Epithelial cell of esophagus (primary cell): ENCODE data around the gene ERN1.
"Not testable (repeated sequence)": the region's sequence is repeated elsewhere in the genome, so short reads cannot be mapped to it uniquely, and the experiment has no call there.

Experiments used
- DNase-seq: peaks from one replicate; pipeline ENCODE4 v3.0.0; 2010; ENCODE audit warnings: low read depth
- H3K4me3 ChIP-seq: 2 replicates; pipeline ENCODE4 v1.5.1; 2011; ENCODE audit warnings: mild to moderate bottlenecking, low read length, control low read depth
- CTCF ChIP-seq: IDR thresholded peaks from 2 replicates; pipeline ENCODE4 v1.5.1; 2011; ENCODE audit warnings: low read depth, mild to moderate bottlenecking, low read length, control low read depth, inconsistent platforms; ENCODE audit not compliant: insufficient read depth; ENCODE audit errors: missing control alignments

ERN1 gene

GRCh38 chr17:64128787-64129514 is 993 bp downstream of the ERN1 start:
- DNase-seq: peak; percentile 59
- TF ChIP-seq CTCF: no peak
- peak overlapping the region; percentile 70 for H3K4me3 ChIP-seq

GRCh38 chr17:64126918-64127317 is 3.0 kb downstream of the ERN1 start:
- no peak for TF ChIP-seq CTCF
- peak; percentile 77 for DNase-seq
- H3K4me3 ChIP-seq: no peak overlapping the region

GRCh38 chr17:64125937-64126336 is 4.0 kb downstream of the ERN1 start:
- H3K4me3 ChIP-seq: no peak overlapping the region
- DNase-seq: no peak
- TF ChIP-seq CTCF: no peak

GRCh38 chr17:64124609-64125008 is 5.3 kb downstream of the ERN1 start:
- H3K4me3 ChIP-seq: no peak overlapping the region
- no peak for DNase-seq
- TF ChIP-seq CTCF: no peak

GRCh38 chr17:64123114-64123513 is 6.8 kb downstream of the ERN1 start:
- H3K4me3 ChIP-seq: no peak overlapping the region
- no peak for DNase-seq
- TF ChIP-seq CTCF: no peak

GRCh38 chr17:64120972-64121786 is 8.8 kb downstream of the ERN1 start:
- H3K4me3 ChIP-seq, DNase-seq: not testable (repeated sequence)

GRCh38 chr17:64120159-64120810 is 9.7 kb downstream of the ERN1 start:
- H3K4me3 ChIP-seq: no peak overlapping the region
- no peak for TF ChIP-seq CTCF
- no peak for DNase-seq
